Liver (tissue), 9 donors: ENCODE measurements around the gene MYBPC3. TPM values are rescaled to one million over a fixed set of nuclear protein-coding genes. Genes with fewer than 3 reads are reported as not detected.

Experiments used
- DNase-seq: peaks from one replicate; pipeline ENCODE4 v3.0.0-alpha.2; 2017; ENCODE audit warnings: low spot score
- H3K27ac ChIP-seq, 2 donors: one replicate each; pipeline ENCODE4 v1.7.0; 2013; ENCODE audit warnings: inconsistent platforms in 2 of 2, low read length in 2 of 2, control low read depth in 1 of 2, low read depth in 1 of 2, mild to moderate bottlenecking in 1 of 2
- H3K27me3 ChIP-seq, 4 donors: one replicate each; pipeline versions ENCODE4 v1.6.1 to v1.7.0; 2013; ENCODE audit warnings: low read length in 3 of 4, inconsistent platforms in 1 of 4, mild to moderate bottlenecking in 1 of 4, moderate library complexity in 1 of 4; ENCODE audit not compliant: control insufficient read depth in 4 of 4, insufficient read depth in 4 of 4
- H3K36me3 ChIP-seq, 4 donors: one replicate each; pipeline versions ENCODE4 v1.6.1 to v1.7.0; 2013; ENCODE audit warnings: low read length in 3 of 4, mild to moderate bottlenecking in 3 of 4, low read depth in 1 of 4, moderate library complexity in 1 of 4; ENCODE audit not compliant: control insufficient read depth in 4 of 4, insufficient read depth in 3 of 4
- H3K4me1 ChIP-seq, 4 donors: one replicate each; pipeline versions ENCODE4 v1.6.1 to v1.7.0; 2013; ENCODE audit warnings: low read length in 3 of 4, mild to moderate bottlenecking in 3 of 4, moderate library complexity in 1 of 4; ENCODE audit not compliant: control insufficient read depth in 4 of 4, insufficient read depth in 4 of 4
- H3K4me3 ChIP-seq, 3 donors: one replicate each; pipeline versions ENCODE4 v1.6.1 to v1.7.0; 2013; ENCODE audit warnings: low read length in 3 of 3, control low read depth in 1 of 3, low read depth in 1 of 3, mild to moderate bottlenecking in 1 of 3
- H3K9ac ChIP-seq, 2 donors: one replicate each; pipeline ENCODE4 v1.7.0; 2013; ENCODE audit warnings: low read length in 2 of 2, mild to moderate bottlenecking in 2 of 2, moderate library complexity in 2 of 2, control low read depth in 1 of 2, low read depth in 1 of 2
- H3K9me3 ChIP-seq, 4 donors: one replicate each; pipeline versions ENCODE4 v1.6.1 to v1.7.0; 2013; ENCODE audit warnings: low read length in 3 of 4; ENCODE audit not compliant: control insufficient read depth in 4 of 4
- ATF3 ChIP-seq: IDR thresholded peaks from 2 replicates; pipeline ENCODE4 v1.6.1; 2016; ENCODE audit warnings: antibody characterized with exemption
- CTCF ChIP-seq: fragments of 150-350 bp; IDR thresholded peaks from 2 replicates; pipeline ENCODE4 v1.5.1; 2017; ENCODE audit warnings: improper control_type of control experiment, low read depth, low read length; ENCODE audit not compliant: missing input control
- EGR1 ChIP-seq, 2 donors: IDR thresholded peaks; 2 replicates each; pipeline ENCODE4 v1.6.1; 2016 to 2018; ENCODE audit warnings: antibody characterized with exemption in 2 of 2, low read depth in 2 of 2
- FOXA1 ChIP-seq: IDR thresholded peaks from 2 replicates; pipeline ENCODE4 v1.6.1; 2016; ENCODE audit warnings: antibody characterized with exemption
- FOXA2 ChIP-seq: IDR thresholded peaks from 2 replicates; pipeline ENCODE4 v1.6.1; 2016; ENCODE audit warnings: antibody characterized with exemption
- GABPA ChIP-seq, 2 donors: IDR thresholded peaks in 1 of 2; conservative IDR thresholded peaks in 1 of 2; 2 replicates each; pipeline ENCODE4 v1.6.1; 2016; ENCODE audit warnings: antibody characterized with exemption in 2 of 2, mild to moderate bottlenecking in 1 of 2, moderate library complexity in 1 of 2
- HNF4A ChIP-seq, 2 donors: conservative IDR thresholded peaks; 2 replicates each; pipeline ENCODE4 v1.6.1; 2016; ENCODE audit warnings: antibody characterized with exemption in 2 of 2, mild to moderate bottlenecking in 2 of 2
- HNF4G ChIP-seq: IDR thresholded peaks from 2 replicates; pipeline ENCODE4 v1.6.1; 2016; ENCODE audit warnings: antibody characterized with exemption
- JUND ChIP-seq, 2 donors: IDR thresholded peaks; 2 replicates each; pipeline ENCODE4 v1.6.1; 2016; ENCODE audit warnings: antibody characterized with exemption in 2 of 2
- MAX ChIP-seq: IDR thresholded peaks from 2 replicates; pipeline ENCODE4 v1.6.1; 2016; ENCODE audit warnings: antibody characterized with exemption
- NR2F2 ChIP-seq: IDR thresholded peaks from 2 replicates; pipeline ENCODE4 v1.6.1; 2016; ENCODE audit warnings: antibody characterized with exemption
- RAD21 ChIP-seq, 2 donors: IDR thresholded peaks; 2 replicates each; pipeline ENCODE4 v1.6.1; 2016; ENCODE audit warnings: antibody characterized with exemption in 2 of 2, mild to moderate bottlenecking in 2 of 2
- REST ChIP-seq: IDR thresholded peaks from 2 replicates; pipeline ENCODE4 v1.6.1; 2016; ENCODE audit warnings: antibody characterized with exemption, mild to moderate bottlenecking
- RXRA ChIP-seq, 2 donors: IDR thresholded peaks; 2 replicates each; pipeline ENCODE4 v1.6.1; 2017 to 2018; ENCODE audit warnings: antibody characterized with exemption in 2 of 2, mild to moderate bottlenecking in 1 of 2
- SP1 ChIP-seq: IDR thresholded peaks from 2 replicates; pipeline ENCODE4 v1.6.1; 2018; ENCODE audit warnings: antibody characterized with exemption, mild to moderate bottlenecking
- TAF1 ChIP-seq: conservative IDR thresholded peaks from 2 replicates; pipeline ENCODE4 v1.6.1; 2016; ENCODE audit warnings: antibody characterized with exemption, mild to moderate bottlenecking
- YY1 ChIP-seq: IDR thresholded peaks from 2 replicates; pipeline ENCODE4 v1.6.1; 2016; ENCODE audit warnings: antibody characterized with exemption, mild to moderate bottlenecking
- ZBTB33 ChIP-seq: IDR thresholded peaks from 2 replicates; pipeline ENCODE4 v1.6.1; 2016; ENCODE audit warnings: antibody characterized with exemption
- WGBS: extraction: QIAGEN DNeasy Blood & Tissue Kit; methylation state at CpG from one replicate; pipeline ENCODE4 v1.1.7; 2013; 5-methylcytosine and 5-hydroxymethylcytosine counted together
- polyA plus RNA-seq, 2 donors: library from polyadenylated mRNA; stranded (reverse) in 1 of 2; unstranded in 1 of 2; fragments of 200-250 nt in 1 of 2; fragments of >200 nt in 1 of 2; fragmentation: Nextera tagmentation in 1 of 2; extraction: Ambion mirVana in 1 of 2; gene quantifications; one replicate each; pipeline versions ENCODE4 v1.2.1 to v1.2.3, GENCODE V29; 2013 to 2015
- total RNA-seq, 2 donors: library from RNA; depleted of rRNA; stranded (reverse); fragments of >200 nt; gene quantifications; one replicate each; pipeline ENCODE4 v1.2.3, GENCODE V29; 2014
- donor health status: healthy.
- donor health status: healthy.
- donor health status: healthy.
- donor health status: healthy.
- donor health status: healthy.

The MYBPC3 gene
- total and polyA plus RNA-seq, 4 donors = 0.01 to 0.25 TPM; not detected in 2

- no peaks in the 10 kb centered on the region for H3K9me3 ChIP-seq
- WGBS = 95% methylated on average over 4 of the region's 4 CpGs
- no peak overlapping the region for H3K4me3 ChIP-seq
- TF ChIP-seq HNF4G (no peak), SP1 (no peak), ZBTB33 (no peak), GABPA (IDR thresholded peaks at IDR 0.05 in 1 of 2, conservative IDR thresholded peaks at IDR 0.05 in 1 of 2) (no peak), FOXA2 (no peak), EGR1 (IDR thresholded peaks at IDR 0.05; ENCODE audit: low read depth in 2 of 2) (no peak), JUND (IDR thresholded peaks at IDR 0.05) (no peak), RXRA (IDR thresholded peaks at IDR 0.05) (no peak), REST (no peak), RAD21 (IDR thresholded peaks at IDR 0.05) (no peak), NR2F2 (no peak), FOXA1 (no peak), TAF1 (no peak), ATF3 (no peak), YY1 (no peak), HNF4A (conservative IDR thresholded peaks at IDR 0.05) (no peak), MAX (no peak), CTCF (no peak)
- no peak for DNase-seq
- H3K36me3 ChIP-seq = peaks cover 12 to 64% (median 49%) of the 10 kb centered on the region in 4 donors
- H3K9ac ChIP-seq = no peak overlapping the region
- no peaks in the 10 kb centered on the region for H3K27me3 ChIP-seq
- no peak overlapping the region for H3K27ac ChIP-seq
- peaks cover 2 to 8% (median 7%) of the 10 kb centered on the region in 4 donors for H3K4me1 ChIP-seq
Observed at GRCh38 chr11:47284151-47284550, 68.4 kb downstream of the MYBPC3 start.
